CD4-positive, alpha-beta T cell treated with Interleukin-6 at 100 ng/mL for 8 hours (primary cell): Measurements from ENCODE around the gene ACAP2.
"Not testable (repeated sequence)": the region's sequence is repeated elsewhere in the genome, so short reads cannot be mapped to it uniquely, and the experiment has no call there.

ENCODE experiments used
- DNase-seq: peaks from one replicate; pipeline ENCODE4 v3.0.0-alpha.2; 2020; ENCODE audit warnings: mixed read lengths, low spot score

ACAP2 gene

GRCh38 chr3:195246581-195246995 lies 196.2 kb downstream of the ACAP2 start:
- no peak for DNase-seq

DNA sequence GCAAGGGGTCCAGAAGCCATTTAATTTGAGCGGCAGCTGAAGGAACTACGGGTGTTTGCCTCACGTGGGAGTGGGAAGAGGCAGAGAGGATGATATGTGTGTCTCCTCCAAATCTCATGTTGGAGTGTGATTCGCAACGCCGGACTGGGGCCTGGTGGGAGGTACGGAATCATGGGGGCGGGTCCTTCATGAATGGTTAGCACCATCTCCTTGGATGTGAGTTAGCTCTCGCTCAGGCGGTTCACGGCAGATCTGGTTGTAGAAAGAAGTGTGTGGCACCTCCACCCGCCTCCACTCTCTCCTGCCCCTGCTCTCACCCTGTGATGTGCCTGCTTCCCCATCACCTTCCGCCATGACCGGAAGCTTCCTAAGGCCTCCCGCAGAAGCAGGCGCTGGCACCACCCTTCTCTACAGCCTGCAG lies 197.3 kb downstream of the ACAP2 start:
- no peak for DNase-seq

GRCh38 chr3:195241592-195242355 lies 201.0 kb downstream of the ACAP2 start:
- no peak for DNase-seq

DNA sequence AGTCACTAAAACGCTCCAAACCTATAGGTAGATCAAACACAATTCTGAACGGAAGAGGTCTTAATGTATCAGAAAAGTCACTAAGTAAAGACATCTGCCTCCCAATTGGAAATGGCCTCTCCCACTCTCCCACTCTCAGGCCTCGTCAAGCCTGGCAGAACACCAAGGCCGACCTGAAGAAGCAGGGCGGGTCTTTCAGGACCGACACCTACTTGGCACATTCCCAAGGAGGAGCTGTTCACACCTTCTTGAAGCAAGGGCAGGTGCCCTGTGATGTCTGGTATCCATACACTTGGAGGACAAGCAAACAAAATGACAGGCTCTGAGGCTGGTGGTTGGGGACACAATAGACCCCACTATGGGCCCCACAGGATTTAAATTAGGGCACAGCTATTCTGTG lies 201.9 kb downstream of the ACAP2 start:
- no peak for DNase-seq

GRCh38 chr3:195240171-195240701 lies 202.6 kb downstream of the ACAP2 start:
- no peak for DNase-seq

- no peak for DNase-seq
Observed at GRCh38 chr3:195239121-195239520, 203.7 kb downstream of the ACAP2 start.

DNA sequence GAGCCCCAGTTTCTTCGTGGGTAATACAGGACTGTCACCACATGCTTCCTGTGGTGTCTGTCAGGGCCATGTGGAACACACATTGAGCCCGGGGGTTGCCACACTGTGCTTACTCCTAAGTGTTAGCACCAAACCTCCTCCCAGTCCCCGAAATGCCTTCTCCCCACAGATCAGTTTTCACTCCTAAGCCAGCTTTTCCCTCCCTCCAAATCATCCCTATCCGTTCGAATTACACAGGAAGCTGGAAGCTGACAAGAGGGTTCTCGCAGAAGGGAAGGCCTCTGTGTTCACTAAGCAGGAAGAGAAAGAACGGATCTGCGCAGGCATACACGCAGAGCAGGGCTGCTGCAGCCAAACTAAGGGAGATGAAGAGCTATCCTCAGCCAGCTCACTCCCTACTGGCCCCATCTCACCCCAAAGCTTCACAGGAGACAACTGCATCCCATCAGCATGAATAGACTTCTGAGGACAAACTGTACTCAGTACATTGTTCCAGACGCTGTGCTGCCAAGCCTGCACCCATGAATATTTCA lies 204.2 kb downstream of the ACAP2 start:
- DNase-seq, result no peak

DNA sequence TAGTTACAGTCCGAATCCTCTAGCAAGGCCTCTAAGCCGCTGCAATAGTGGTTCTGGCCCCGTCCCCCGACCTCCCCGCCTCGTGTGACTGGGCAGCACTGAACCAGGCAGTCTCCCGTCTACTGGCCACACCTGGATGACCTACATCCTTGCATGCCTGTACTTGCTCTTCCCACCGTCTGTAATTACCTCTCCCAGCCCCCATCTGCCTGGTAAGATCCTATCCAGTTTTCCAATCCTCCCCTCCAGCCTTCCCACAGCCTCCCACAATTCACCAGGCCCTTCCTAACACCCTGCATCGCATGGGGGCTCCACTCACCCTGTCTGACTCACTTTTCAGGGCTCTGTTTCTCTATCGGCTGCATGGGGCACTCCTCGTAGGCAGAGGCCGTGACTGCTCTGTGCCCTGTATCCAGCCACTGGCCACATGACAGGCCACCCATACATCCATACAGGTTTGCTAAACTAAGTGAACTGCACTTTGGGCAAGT lies 204.7 kb downstream of the ACAP2 start:
- DNase-seq, result no peak

GRCh38 chr3:195236801-195237570 lies 205.8 kb downstream of the ACAP2 start:
- DNase-seq, result no peak

DNA sequence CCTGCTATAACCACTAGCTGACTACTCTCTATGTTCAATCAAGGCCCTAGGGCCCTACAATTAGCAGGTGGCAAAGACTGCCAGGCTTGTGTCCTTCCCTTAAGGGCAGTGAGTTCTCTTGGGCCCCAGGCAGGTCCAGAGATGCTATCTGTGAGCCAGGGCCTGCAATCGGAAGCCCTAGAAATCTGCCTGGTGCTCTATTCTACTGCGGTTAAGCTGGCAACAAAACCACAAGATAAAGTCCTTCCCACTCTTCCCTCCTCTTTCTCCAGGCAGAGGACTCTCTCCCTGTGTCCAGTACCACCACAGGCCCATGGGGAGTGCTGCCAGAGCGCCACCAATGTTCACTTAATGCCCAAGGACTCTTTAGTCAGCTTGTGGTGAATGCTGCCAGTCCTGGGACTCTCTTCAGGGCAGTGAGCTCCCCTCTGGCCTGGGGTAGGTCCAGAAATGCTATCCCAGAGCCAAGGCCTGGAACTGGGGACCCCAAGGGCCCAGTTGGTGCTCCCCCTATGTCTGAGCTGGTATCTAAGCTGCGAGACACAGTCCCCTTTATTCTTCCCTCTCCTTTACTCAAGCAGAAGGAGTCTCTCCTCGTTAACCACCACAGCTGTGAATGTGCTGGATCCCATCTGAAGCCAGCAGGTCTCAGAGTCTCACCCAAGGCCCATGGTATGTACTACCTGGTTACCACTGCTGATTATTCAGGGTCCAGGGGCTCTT lies 206.6 kb downstream of the ACAP2 start:
- no peak for DNase-seq

DNA sequence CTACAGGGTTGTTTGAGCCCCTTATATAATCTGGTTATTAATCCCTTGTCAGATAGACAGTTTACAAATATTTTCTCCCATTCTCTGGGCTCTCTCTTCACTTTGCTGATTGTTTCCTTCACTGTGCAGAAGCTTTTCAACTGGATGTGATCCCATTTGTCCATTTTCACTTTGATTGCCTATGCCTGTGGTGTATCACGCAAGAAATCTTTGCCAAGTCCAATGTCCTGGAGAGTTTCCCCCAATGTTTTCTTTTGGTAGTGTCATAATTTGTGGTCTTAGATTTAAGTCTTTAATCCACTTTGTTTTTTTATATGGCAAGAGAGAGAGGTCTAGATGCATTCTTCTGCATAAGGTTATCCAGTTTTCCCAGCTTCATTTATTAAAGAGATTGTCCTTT lies 212.6 kb downstream of the ACAP2 start:
- DNase-seq, result no peak

GRCh38 chr3:195228886-195229285 lies 213.9 kb downstream of the ACAP2 start:
- not testable (repeated sequence) for DNase-seq

GRCh38 chr3:195227871-195228270 lies 214.9 kb downstream of the ACAP2 start:
- no peak for DNase-seq

- no peak for DNase-seq
Observed at GRCh38 chr3:195226900-195227447, 215.8 kb downstream of the ACAP2 start.

DNA sequence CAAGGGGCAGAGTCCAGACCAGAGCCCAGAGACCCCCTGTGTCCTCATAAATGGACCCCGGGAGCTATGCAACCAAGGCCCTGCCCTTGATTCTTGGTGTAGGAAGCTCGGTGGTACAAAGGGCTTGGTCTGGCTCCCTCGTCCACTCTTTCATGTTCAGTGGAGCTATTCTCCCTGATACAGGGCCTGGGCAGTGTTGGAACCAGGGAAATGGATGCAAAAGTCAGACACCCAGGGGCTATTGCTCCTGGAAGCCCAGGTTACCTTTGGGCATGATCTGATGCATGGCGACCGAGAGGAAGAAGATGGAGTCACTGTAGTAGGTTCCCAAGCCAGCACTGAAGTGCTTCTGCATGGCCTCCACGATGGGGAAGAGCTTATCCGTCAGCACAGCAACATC lies 216.4 kb downstream of the ACAP2 start:
- DNase-seq, result no peak

DNA sequence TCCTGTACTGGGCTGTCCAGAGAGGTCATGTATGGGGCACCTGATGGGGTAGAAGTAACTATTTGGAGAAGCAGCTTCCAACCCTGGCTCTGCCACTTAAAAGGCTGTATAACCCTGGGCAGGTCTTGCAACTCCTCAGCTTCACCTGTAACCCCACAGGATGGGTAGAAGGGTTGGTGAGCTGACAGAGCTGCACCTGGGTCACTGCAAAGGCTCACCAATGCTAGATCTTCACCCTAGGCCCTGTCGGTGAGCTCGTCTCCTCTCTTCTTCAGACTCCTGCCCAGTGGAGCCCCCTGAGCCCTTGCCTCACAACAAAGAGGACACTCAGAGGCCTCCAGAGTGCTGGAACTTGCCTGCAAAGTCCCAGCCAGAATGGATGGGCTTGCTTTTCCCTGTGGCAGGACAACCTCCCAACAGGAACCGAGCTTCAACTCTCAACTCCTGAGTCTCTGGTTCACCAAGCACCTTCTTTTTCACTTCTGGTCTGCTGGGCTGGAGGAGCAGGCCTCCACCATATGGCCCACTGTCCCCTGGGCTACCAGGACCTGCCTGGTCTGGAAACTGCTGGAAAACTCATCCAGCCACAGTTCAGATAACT lies 217.7 kb downstream of the ACAP2 start:
- no peak for DNase-seq
